Caco-2 (cell line): ENCODE measurements around the gene SRPK3. TPM values are rescaled to one million over a fixed set of nuclear protein-coding genes. Genes with fewer than 3 reads are reported as not detected.

Source experiments
- BruUV-seq: library from RNA; stranded (reverse); fragments of 400-500 nt; replicated peaks from 2 replicates; lab custom pipeline; 2021; lab: Mats Ljungman, UMichigan
- CTCF ChIA-PET: fragments of 300-600 bp; sonication (Branson Sonifier 250); formaldehyde crosslinking; loops from one replicate; lab custom pipeline; 2022; ENCODE audit warnings: antibody characterized with exemption; lab: Charles Lee
- POLR2A ChIA-PET: fragments of 300-600 bp; sonication (Branson Sonifier 250); formaldehyde crosslinking; loops from one replicate; lab custom pipeline; 2022; ENCODE audit warnings: antibody characterized with exemption; lab: Charles Lee
- DNase-seq, 2 experiments: peaks; one replicate each; pipeline versions ENCODE4 v3.0.0 to v3.0.0-alpha.2; 2020 to 2022
- H3K27me3 ChIP-seq: replicated peaks from 2 replicates; pipeline ENCODE4 v1.6.0; 2011; ENCODE audit warnings: low read length; ENCODE audit not compliant: control insufficient read depth, insufficient read depth
- H3K36me3 ChIP-seq: 2 replicates; pipeline ENCODE4 v1.5.1; 2011; ENCODE audit warnings: low read length; ENCODE audit not compliant: control insufficient read depth, insufficient read depth
- H3K4me1 ChIP-seq: fragments of 250-450 bp; sonication (Bioruptor Pico); 2 replicates; pipeline ENCODE4 v1.5.1; 2020; ENCODE audit warnings: mild to moderate bottlenecking
- H3K4me3 ChIP-seq: 2 replicates; pipeline ENCODE4 v1.5.1; 2011; ENCODE audit warnings: low read depth, mild to moderate bottlenecking, control low read depth, low read length
- H3K9me3 ChIP-seq: fragments of 250-450 bp; sonication (Bioruptor Pico); 2 replicates; pipeline ENCODE4 v1.5.1; 2020; ENCODE audit warnings: mild to moderate bottlenecking, moderate library complexity
- H3K27ac Mint-ChIP-seq: one replicate; pipeline ENCODE4 v1.8.0; 2022; ENCODE audit warnings: mixed read lengths; ENCODE audit not compliant: unreplicated experiment
- H3K27me3 Mint-ChIP-seq: one replicate; pipeline ENCODE4 v1.8.0; 2022; ENCODE audit warnings: mixed read lengths; ENCODE audit not compliant: insufficient read depth, unreplicated experiment
- H3K36me3 Mint-ChIP-seq: one replicate; pipeline ENCODE4 v1.8.0; 2022; ENCODE audit warnings: mild to moderate bottlenecking, mixed read lengths; ENCODE audit not compliant: insufficient read depth, unreplicated experiment
- H3K4me1 Mint-ChIP-seq: one replicate; pipeline ENCODE4 v1.8.0; 2022; ENCODE audit warnings: low read depth, mixed read lengths; ENCODE audit not compliant: unreplicated experiment
- H3K4me3 Mint-ChIP-seq: one replicate; pipeline ENCODE4 v1.8.0; 2022; ENCODE audit warnings: mild to moderate bottlenecking, moderate library complexity, mixed read lengths; ENCODE audit not compliant: unreplicated experiment
- H3K9me3 Mint-ChIP-seq: one replicate; pipeline ENCODE4 v1.8.0; 2022; ENCODE audit warnings: mixed read lengths; ENCODE audit not compliant: unreplicated experiment
- CTCF ChIP-seq, 2 experiments: fragments of 200-600 bp in 1 of 2; IDR thresholded peaks; 1 replicate in 1 of 2; 2 replicates in 1 of 2; pipeline versions ENCODE4 v1.5.1 to v1.8.0; 2011 to 2022; ENCODE audit warnings: antibody characterized with exemption in 1 of 2, control low read depth in 1 of 2, inconsistent platforms in 1 of 2, low read depth in 1 of 2, low read length in 1 of 2, mild to moderate bottlenecking in 1 of 2, moderate library complexity in 1 of 2; ENCODE audit not compliant: insufficient read depth in 1 of 2, severe bottlenecking in 1 of 2, unreplicated experiment in 1 of 2
- intact Hi-C: fragments of 100-400 bp; cut with micrococcal nuclease; formaldehyde crosslinking; loops from one replicate; pipeline ENCODE4 v1.10.0; 2022; ENCODE audit not compliant: unreplicated experiment
- total RNA-seq: library from RNA; stranded (reverse); gene quantifications from 2 replicates; pipeline ENCODE4 v1.2.3, GENCODE V29; 2022

The SRPK3 gene
- total RNA-seq, 1 experiment from 2014 or later = not detected

- DNase-seq = no peak
- Mint-ChIP-seq H3K36me3 (peaks cover 6% of the 10 kb centered on the region), H3K9me3 (no peaks in the 10 kb centered on the region), H3K4me1 (no peaks in the 10 kb centered on the region), H3K27me3 (no peaks in the 10 kb centered on the region), H3K4me3 (no peak overlapping the region), H3K27ac (no peak overlapping the region)
- CTCF ChIA-PET = no interaction called here
- no peaks in the 10 kb centered on the region for H3K4me1 ChIP-seq
- H3K27me3 ChIP-seq = no peaks in the 10 kb centered on the region
- POLR2A ChIA-PET = no interaction called here
- no peaks in the 10 kb centered on the region for H3K36me3 ChIP-seq
- H3K4me3 ChIP-seq = no peak overlapping the region
- TF ChIP-seq CTCF (IDR thresholded peaks at IDR 0.05; ENCODE audit: insufficient read depth in 1 of 2, low read depth in 1 of 2, low read length in 1 of 2, severe bottlenecking in 1 of 2, unreplicated experiment in 1 of 2) = no peak
- intact Hi-C loops = no loop called here
- H3K9me3 ChIP-seq = no peaks in the 10 kb centered on the region
- BruUV-seq = no TSS peak
These were observed 2.1 kb upstream of the SRPK3 start for GRCh38 chrX:153778684-153779101.

DNA sequence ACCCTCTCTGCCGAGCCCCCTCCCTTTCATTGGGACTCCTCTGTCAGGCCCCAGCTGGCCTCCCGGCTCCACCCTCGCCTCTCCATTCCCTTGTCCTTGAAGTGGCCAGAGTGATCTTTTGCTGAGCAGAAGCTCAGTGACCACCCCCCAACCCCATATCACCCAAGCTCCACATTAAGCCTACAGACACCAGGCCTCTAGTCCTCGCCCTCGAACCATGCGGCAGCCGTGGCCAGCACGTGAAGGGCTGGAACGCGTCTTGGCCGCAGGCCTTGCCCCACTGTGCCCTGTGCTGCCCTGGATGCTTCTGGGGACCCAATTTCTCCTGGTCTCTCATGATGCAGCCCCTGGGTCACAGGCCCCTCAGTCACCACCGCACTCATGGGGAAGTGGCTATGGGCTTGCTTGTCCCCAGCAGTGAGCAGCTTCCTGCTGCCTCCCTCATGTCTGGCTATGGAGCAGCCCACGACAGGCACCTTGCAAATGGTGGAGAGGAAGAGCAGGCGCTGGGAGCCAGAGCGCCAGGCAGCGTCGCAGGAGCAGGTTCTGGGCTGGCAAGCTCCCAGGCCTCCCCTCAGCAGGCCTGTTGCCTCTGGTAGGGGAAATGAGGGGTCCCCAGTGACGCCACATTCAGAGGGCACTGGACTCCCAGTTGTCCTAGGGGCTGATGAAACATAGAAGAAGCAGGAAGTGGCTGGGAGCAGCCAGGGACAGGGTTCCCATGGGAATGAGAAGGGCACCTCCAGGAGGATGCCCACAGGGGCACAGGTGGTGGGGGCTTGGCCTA lies 757 bp upstream of the SRPK3 start:
- Histone ChIP-seq H3K27me3 (no peaks in the 10 kb centered on the region), H3K36me3 (no peaks in the 10 kb centered on the region), H3K4me1 (no peaks in the 10 kb centered on the region), H3K9me3 (no peaks in the 10 kb centered on the region), H3K4me3 (no peak overlapping the region)
- H3K36me3 Mint-ChIP-seq = peaks cover 6% of the 10 kb centered on the region
- no peak overlapping the region for H3K27ac Mint-ChIP-seq
- H3K4me1 Mint-ChIP-seq = no peaks in the 10 kb centered on the region
- H3K4me3 Mint-ChIP-seq = no peak overlapping the region
- no peaks in the 10 kb centered on the region for H3K27me3 Mint-ChIP-seq
- CTCF ChIA-PET = no interaction called here
- no peaks in the 10 kb centered on the region for H3K9me3 Mint-ChIP-seq
- DNase-seq = no peak
- intact Hi-C loops = no loop called here
- no TSS peak for BruUV-seq
- TF ChIP-seq CTCF (IDR thresholded peaks at IDR 0.05; ENCODE audit: insufficient read depth in 1 of 2, low read depth in 1 of 2, low read length in 1 of 2, severe bottlenecking in 1 of 2, unreplicated experiment in 1 of 2) = no peak
- POLR2A ChIA-PET = no interaction called here

GRCh38 chrX:153781428-153782047 lies 697 bp downstream of the SRPK3 start:
- no peaks in the 10 kb centered on the region for H3K27me3 Mint-ChIP-seq
- CTCF ChIA-PET = interaction anchor here (0.6 kb wide), 1 partner anchor 132 kb away, joined by 3 read pairs; no protein-coding TSS in a partner anchor
- H3K36me3 Mint-ChIP-seq = peaks cover 6% of the 10 kb centered on the region
- BruUV-seq = no TSS peak
- Histone ChIP-seq H3K27me3 (no peaks in the 10 kb centered on the region), H3K4me1 (no peaks in the 10 kb centered on the region), H3K4me3 (no peak overlapping the region), H3K9me3 (no peaks in the 10 kb centered on the region), H3K36me3 (no peaks in the 10 kb centered on the region)
- no peak overlapping the region for H3K27ac Mint-ChIP-seq
- no peaks in the 10 kb centered on the region for H3K4me1 Mint-ChIP-seq
- DNase-seq = no peak
- H3K4me3 Mint-ChIP-seq = no peak overlapping the region
- POLR2A ChIA-PET = no interaction called here
- no peaks in the 10 kb centered on the region for H3K9me3 Mint-ChIP-seq
- intact Hi-C loops = no loop called here
- no peak for TF ChIP-seq CTCF (IDR thresholded peaks at IDR 0.05; ENCODE audit: insufficient read depth in 1 of 2, low read depth in 1 of 2, low read length in 1 of 2, severe bottlenecking in 1 of 2, unreplicated experiment in 1 of 2)
